GM12872 (cell line): ENCODE results near the gene JAKMIP1.

ENCODE experiments used
- CTCF ChIP-seq: IDR thresholded peaks from 3 replicates; pipeline ENCODE4 v1.5.1; 2011; ENCODE audit warnings: low read depth, mild to moderate bottlenecking, low read length, moderate library complexity; ENCODE audit not compliant: insufficient read depth

The JAKMIP1 gene

GRCh38 chr4:6198278-6198677, 2.1 kb downstream of the JAKMIP1 start:
- TF ChIP-seq CTCF: no peak

GRCh38 chr4:6197433-6198174, 2.7 kb downstream of the JAKMIP1 start:
- TF ChIP-seq CTCF: no peak

- TF ChIP-seq CTCF: no peak
Observed at GRCh38 chr4:6196871-6197270, 3.5 kb downstream of the JAKMIP1 start.

GRCh38 chr4:6196324-6196723, 4.0 kb downstream of the JAKMIP1 start:
- no peak for TF ChIP-seq CTCF

- no peak for TF ChIP-seq CTCF
Observed at GRCh38 chr4:6195602-6196319, 4.6 kb downstream of the JAKMIP1 start.

GRCh38 chr4:6194458-6195195, 5.7 kb downstream of the JAKMIP1 start:
- TF ChIP-seq CTCF: no peak

DNA sequence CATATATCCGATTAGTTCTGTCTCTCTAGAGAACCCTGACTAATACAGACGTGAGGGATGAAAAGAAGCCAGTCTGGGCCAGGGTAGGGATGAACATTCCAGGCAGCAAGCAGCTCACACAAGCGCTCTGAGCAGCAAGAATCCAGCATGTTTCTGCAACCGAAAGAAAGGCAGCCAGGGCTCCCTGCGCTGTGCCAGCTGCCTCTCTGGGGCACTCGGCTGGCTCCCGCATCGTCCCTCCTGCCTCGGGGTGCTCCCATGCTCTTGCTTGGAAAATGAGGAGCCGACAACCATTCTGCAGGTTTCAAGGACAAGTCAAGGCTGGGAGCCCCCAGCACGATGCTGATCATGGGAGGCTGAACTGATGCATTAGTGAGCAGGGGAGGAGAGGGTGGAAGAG, 7.0 kb downstream of the JAKMIP1 start:
- TF ChIP-seq CTCF: no peak
